Subcutaneous adipose tissue (tissue), 4 donors: Measurements from ENCODE around the gene HCAR3. TPM values are rescaled to one million over a fixed set of nuclear protein-coding genes. Genes with fewer than 3 reads are reported as not detected.

Source experiments
- small RNA-seq: library from RNA; depleted of rRNA; stranded (forward); fragments of <200 nt; gene quantifications from one replicate; pipeline ENCODE3, GENCODE V24; 2016
- total RNA-seq, 4 donors: library from RNA; depleted of rRNA; stranded (reverse); fragments of >200 nt; gene quantifications; one replicate each; pipeline ENCODE4 v1.1.0, GENCODE V29; 2016
- TF ChIP-seq, protein P1 (sequence below): fragments of 450-650 bp; IDR thresholded peaks from one replicate; pipeline ENCODE4 v1.5.1; 2016; ENCODE audit warnings: low read depth, mild to moderate bottlenecking, control low read depth, antibody characterized with exemption, moderate library complexity

The HCAR3 gene
- total RNA-seq, 4 donors from 2014 or later = 1.9 to 3.1 (median 2.4) TPM

DNA sequence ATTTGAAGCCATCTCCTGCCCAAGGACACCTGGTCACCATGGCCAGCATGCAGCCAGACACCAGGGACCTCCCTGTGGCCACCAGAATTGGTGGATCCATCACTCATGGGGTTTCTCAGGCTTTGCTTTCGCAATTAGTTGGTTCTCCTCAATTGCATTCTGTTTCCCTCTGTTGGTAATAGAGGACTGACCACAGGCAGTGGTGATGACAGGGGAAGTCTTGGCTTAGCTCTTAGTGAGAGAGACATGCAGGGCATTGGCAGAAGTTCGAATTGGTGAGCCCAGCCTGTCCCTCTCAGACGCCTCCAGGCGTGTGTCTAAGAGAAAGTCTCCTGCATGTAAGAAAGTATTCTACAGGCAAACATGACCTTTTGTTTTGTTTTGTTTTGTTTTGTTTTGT lies 34.8 kb downstream of the HCAR3 start:
- TF ChIP-seq, protein P1, sequence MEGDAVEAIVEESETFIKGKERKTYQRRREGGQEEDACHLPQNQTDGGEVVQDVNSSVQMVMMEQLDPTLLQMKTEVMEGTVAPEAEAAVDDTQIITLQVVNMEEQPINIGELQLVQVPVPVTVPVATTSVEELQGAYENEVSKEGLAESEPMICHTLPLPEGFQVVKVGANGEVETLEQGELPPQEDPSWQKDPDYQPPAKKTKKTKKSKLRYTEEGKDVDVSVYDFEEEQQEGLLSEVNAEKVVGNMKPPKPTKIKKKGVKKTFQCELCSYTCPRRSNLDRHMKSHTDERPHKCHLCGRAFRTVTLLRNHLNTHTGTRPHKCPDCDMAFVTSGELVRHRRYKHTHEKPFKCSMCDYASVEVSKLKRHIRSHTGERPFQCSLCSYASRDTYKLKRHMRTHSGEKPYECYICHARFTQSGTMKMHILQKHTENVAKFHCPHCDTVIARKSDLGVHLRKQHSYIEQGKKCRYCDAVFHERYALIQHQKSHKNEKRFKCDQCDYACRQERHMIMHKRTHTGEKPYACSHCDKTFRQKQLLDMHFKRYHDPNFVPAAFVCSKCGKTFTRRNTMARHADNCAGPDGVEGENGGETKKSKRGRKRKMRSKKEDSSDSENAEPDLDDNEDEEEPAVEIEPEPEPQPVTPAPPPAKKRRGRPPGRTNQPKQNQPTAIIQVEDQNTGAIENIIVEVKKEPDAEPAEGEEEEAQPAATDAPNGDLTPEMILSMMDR = no peak

DNA sequence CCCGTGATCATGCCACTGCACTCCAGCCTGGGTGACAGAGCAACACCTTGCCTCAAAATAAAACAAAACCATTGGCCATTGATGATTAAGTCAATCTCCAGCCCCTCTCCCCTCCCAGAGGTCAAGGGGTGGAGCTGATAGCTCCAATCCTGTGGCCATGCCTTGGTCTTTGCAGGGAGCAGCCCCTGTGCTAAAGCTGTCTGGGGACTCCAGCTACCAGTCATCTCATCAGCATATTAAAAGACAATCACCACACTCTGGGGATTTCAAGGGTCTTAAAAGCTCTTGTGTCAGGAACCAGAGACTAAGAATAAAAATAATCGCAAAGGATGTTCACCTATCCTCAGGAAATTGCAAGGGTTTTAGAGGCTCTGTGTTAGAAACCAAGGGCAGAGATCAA lies 44.1 kb downstream of the HCAR3 start:
- TF ChIP-seq, protein P1 = no peak

DNA sequence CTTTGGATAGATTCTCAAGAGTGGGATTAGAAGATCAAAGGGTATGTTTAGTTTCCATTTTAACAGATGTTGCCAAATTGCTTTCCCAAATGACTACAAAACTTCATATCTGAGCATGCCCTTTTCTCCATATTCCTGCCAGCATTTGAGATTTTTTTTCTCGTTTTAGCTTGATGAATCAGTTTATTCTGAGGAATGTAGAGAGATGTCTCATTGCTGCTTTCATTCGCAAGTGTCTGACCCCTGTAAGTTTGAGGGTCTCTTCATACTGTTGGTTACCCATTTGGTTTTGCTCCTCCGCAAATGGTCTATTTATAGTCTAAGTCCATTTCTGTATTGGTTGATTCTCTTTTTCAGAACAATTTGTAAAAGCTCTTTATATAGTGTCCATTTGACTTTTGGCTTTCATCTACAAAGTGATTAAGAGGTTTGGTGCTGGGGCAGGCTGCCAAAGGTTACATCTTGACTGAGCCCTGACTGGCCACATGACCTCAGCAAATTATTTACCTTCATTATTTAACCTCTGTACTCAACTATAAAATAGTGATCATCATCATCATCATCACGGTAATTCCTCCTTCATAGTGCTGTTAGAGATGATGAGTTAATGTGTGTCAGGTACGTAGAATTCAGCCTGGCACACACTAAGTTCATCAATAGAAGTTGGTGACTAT lies 47.1 kb downstream of the HCAR3 start:
- TF ChIP-seq, protein P1 = no peak

DNA sequence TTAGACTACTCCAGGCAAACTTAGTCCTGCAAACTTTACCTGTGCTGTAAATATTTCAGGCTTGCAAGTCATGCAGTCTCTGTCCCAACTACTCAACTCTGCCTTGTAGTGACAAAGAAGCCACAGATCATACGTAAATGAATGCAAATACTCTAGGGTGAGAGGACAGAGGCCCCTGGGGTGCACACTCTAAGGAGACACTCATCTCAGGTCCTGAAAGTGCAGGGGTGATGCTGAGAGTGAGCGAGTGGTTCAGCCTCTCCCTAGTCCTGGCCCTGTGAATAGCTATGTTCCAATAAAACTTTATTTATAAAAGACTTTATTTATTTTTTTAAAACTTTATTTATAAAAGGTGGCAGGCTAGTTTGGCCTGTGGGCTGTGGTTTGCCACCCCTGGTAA lies 48.3 kb downstream of the HCAR3 start:
- TF ChIP-seq, protein P1 = no peak

DNA sequence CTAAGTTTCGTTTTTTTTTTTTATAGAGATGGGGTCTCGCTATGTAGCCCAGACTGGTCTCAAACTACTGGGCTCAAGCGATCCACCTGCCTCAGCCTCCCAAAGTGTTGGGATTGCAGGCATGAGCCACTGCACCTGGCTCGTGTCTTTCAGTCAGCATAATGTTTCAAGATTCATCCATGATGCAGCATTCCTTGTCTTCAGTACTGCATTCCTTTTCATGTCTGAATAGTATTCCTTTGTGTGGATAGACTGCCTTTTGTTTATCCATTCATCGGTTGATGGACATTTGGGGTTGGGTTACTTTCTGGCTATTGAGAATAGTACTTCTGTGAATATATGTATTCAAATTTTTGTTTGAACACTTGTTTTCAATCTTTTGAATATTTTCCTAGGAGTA lies 50.9 kb downstream of the HCAR3 start:
- TF ChIP-seq, protein P1 = no peak

DNA sequence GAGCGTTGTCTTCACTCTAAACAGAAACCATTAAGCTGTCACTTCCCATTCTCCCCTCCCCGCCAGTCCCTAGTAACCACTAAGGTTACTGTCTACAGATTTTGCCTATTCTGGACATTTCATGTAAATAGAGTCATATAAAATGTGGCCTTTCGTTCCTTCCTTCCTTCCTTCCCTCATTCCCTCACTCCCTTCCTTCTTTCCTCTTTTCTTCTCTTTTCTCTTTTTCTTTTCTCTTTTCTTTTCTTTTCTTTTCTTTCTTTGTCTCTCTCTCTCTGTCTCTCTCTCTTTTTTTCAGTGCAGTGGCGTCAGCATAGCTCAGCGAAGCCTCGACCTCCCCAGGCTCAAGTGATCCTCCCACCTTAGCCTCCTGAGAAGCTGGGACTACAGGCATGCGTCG lies 51.3 kb downstream of the HCAR3 start:
- TF ChIP-seq, protein P1 = no peak

Small RNA genes within 50 kb of the gene (small RNA-seq; reads per million reads assigned to genes)
- gene AC026333.2 = not detected

Other genes starting within 250 kb of the HCAR3 start
- 10 to 100 TPM; 24.4 to 33.4 (median 28.9) TPM for gene ZCCHC8, start 215.9 kb downstream of the HCAR3 start, total RNA-seq
- gene RSRC2, start 189.9 kb downstream of the HCAR3 start, total RNA-seq = 100 to 1,000 TPM in 2 of 4 donors, 10 to 100 TPM in 2; 63.4 to 103 (median 98.6) TPM
- 10 to 100 TPM; 13.2 to 18.3 (median 15.0) TPM for gene KNTC1, start 189.6 kb downstream of the HCAR3 start, total RNA-seq
- gene HCAR2, start 13.5 kb downstream of the HCAR3 start, total RNA-seq = 10 to 100 TPM in 2 of 4 donors, 1 to 10 TPM in 2; 7.7 to 15.8 (median 10.9) TPM
- gene HCAR1, start 14.0 kb upstream of the HCAR3 start, total RNA-seq = 1 to 10 TPM; 4.0 to 7.7 (median 4.8) TPM
- gene DENR, start 36.0 kb upstream of the HCAR3 start, total RNA-seq = 10 to 100 TPM; 19.6 to 32.8 (median 26.2) TPM
- 1 to 10 TPM in 2 of 4 donors, under 1 TPM in 2; 0.82 to 1.5 (median 0.99) TPM for gene CCDC62, start 57.8 kb upstream of the HCAR3 start, total RNA-seq
- gene HIP1R, start 118.6 kb upstream of the HCAR3 start, total RNA-seq = 10 to 100 TPM; 13.4 to 70.3 (median 19.7) TPM
- gene VPS37B, start 179.3 kb upstream of the HCAR3 start, total RNA-seq = 10 to 100 TPM; 14.8 to 54.1 (median 16.8) TPM
- gene ABCB9, start 249.7 kb upstream of the HCAR3 start, total RNA-seq = 1 to 10 TPM; 1.5 to 9.2 (median 1.7) TPM